Gastrocnemius medialis (tissue), 4 donors: ENCODE results near the gene NAV3. TPM values are rescaled to one million over a fixed set of nuclear protein-coding genes. Genes with fewer than 3 reads are reported as not detected.

ENCODE experiments used
- ATAC-seq, 2 donors: fragments of 150-250 bp; one replicate each; pipeline ENCODE4 v1.9.1; 2016
- DNase-seq, 2 donors: peaks; one replicate each; pipeline ENCODE4 v3.0.0-alpha.2; 2019
- H3K27ac ChIP-seq, 4 donors: fragments of 200-600 bp; sonication (generic); 1 replicate in 1 of 4; 2 replicates in 3 of 4; pipeline ENCODE4 v1.5.1; 2016 to 2018; ENCODE audit warnings: mild to moderate bottlenecking in 2 of 4, moderate library complexity in 1 of 4
- H3K27me3 ChIP-seq, 3 donors: fragments of 200-600 bp; sonication (generic) in 2 of 3; 1 replicate in 1 of 3; 2 replicates in 2 of 3; pipeline versions ENCODE4 v1.5.1 to v1.6.0; 2016 to 2019; ENCODE audit warnings: mild to moderate bottlenecking in 1 of 3, moderate library complexity in 1 of 3
- H3K36me3 ChIP-seq, 2 donors: fragments of 200-600 bp; sonication (generic) in 1 of 2; one replicate each; pipeline ENCODE4 v1.5.1; 2017 to 2018
- H3K4me1 ChIP-seq, 2 donors: fragments of 200-600 bp; sonication (generic) in 1 of 2; one replicate each; pipeline ENCODE4 v1.5.1; 2016 to 2017; ENCODE audit warnings: mild to moderate bottlenecking in 2 of 2
- H3K4me3 ChIP-seq, 4 donors: fragments of 200-600 bp; sonication (generic) in 3 of 4; 1 replicate in 1 of 4; 2 replicates in 3 of 4; pipeline ENCODE4 v1.5.1; 2016 to 2019; ENCODE audit warnings: mild to moderate bottlenecking in 2 of 4
- H3K9me3 ChIP-seq, 3 donors: fragments of 200-600 bp; sonication (generic) in 2 of 3; 1 replicate in 1 of 3; 2 replicates in 2 of 3; pipeline ENCODE4 v1.5.1; 2016 to 2019
- POLR2A ChIP-seq, 2 donors: fragments of 450-650 bp; IDR thresholded peaks; one replicate each; pipeline ENCODE4 v1.6.1; 2017; ENCODE audit warnings: antibody characterized with exemption in 2 of 2, mild to moderate bottlenecking in 2 of 2, moderate library complexity in 2 of 2
- in situ Hi-C, 4 donors: fragments of 200-750 bp; cut with MboI; loops; one replicate each; pipeline versions ENCODE4 v1.15.0 to v1.8.0; 2017; ENCODE audit warnings: low sequenced_read_pairs in 4 of 4
- intact Hi-C: fragments of 100-400 bp; cut with DNase I; formaldehyde crosslinking; loops from one replicate; pipeline ENCODE4 v1.15.1; 2023; ENCODE audit warnings: low total_unique reads
- total RNA-seq, 4 donors: library from RNA; depleted of rRNA; stranded (reverse); fragments of >200 nt; gene quantifications; one replicate each; pipeline versions ENCODE4 v1.1.0 to v1.2.3, GENCODE V29; 2016
- TF ChIP-seq, protein P1 (sequence below), 5 experiments: fragments of 450-650 bp in 3 of 5; fragments of 200-600 bp in 2 of 5; sonication (generic) in 2 of 5; IDR thresholded peaks in 4 of 5; conservative IDR thresholded peaks in 1 of 5; 1 replicate in 4 of 5; 2 replicates in 1 of 5; pipeline ENCODE4 v1.5.1; 2016 to 2019; ENCODE audit warnings: antibody characterized with exemption in 5 of 5, mild to moderate bottlenecking in 3 of 5, moderate library complexity in 3 of 5

The NAV3 gene
- total RNA-seq, 4 donors from 2014 or later, result 0.87 to 2.5 (median 2.0) TPM

- Histone ChIP-seq H3K9me3 (no peaks in the 10 kb centered on the region), H3K4me3 (no peak overlapping the region), H3K4me1 (no peaks in the 10 kb centered on the region), H3K27me3 (no peaks in the 10 kb centered on the region), H3K27ac (no peak overlapping the region), H3K36me3 (no peaks in the 10 kb centered on the region)
- ATAC-seq (no peak), DNase-seq (no peak)
- intact Hi-C loops (no loop called here), in situ Hi-C loops (no loop called here)
- TF ChIP-seq POLR2A (IDR thresholded peaks at IDR 0.05), result no peak
- TF ChIP-seq, protein P1, sequence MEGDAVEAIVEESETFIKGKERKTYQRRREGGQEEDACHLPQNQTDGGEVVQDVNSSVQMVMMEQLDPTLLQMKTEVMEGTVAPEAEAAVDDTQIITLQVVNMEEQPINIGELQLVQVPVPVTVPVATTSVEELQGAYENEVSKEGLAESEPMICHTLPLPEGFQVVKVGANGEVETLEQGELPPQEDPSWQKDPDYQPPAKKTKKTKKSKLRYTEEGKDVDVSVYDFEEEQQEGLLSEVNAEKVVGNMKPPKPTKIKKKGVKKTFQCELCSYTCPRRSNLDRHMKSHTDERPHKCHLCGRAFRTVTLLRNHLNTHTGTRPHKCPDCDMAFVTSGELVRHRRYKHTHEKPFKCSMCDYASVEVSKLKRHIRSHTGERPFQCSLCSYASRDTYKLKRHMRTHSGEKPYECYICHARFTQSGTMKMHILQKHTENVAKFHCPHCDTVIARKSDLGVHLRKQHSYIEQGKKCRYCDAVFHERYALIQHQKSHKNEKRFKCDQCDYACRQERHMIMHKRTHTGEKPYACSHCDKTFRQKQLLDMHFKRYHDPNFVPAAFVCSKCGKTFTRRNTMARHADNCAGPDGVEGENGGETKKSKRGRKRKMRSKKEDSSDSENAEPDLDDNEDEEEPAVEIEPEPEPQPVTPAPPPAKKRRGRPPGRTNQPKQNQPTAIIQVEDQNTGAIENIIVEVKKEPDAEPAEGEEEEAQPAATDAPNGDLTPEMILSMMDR (IDR thresholded peaks at IDR 0.05 in 4 of 5, conservative IDR thresholded peaks at IDR 0.05 in 1 of 5), result no peak
Measured at GRCh38 chr12:78038986-78039385, 208.3 kb downstream of the NAV3 start.

- no peaks in the 10 kb centered on the region for H3K27me3 ChIP-seq
- in situ Hi-C loops, result no loop called here
- intact Hi-C loops, result no loop called here
Measured at GRCh38 chr12:78040111-78040510, 209.4 kb downstream of the NAV3 start.

DNA sequence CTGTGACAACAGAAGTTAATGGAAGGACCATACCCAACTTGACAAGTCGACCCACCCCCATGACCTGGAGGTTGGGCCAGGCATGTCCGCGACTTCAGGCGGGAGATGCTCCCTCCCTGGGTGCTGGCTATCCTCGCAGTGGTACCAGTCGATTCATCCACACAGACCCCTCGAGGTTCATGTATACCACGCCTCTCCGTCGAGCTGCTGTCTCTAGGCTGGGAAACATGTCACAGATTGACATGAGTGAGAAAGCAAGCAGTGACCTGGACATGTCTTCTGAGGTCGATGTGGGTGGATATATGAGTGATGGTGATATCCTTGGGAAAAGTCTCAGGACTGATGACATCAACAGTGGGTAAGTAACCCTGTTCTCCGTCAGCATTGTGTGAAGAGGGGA is 220.1 kb downstream of the NAV3 start:
- H3K4me3 ChIP-seq, result no peak overlapping the region
- ATAC-seq, result no peak
- in situ Hi-C loops, result no loop called here
- H3K27ac ChIP-seq, result no peak overlapping the region
- no peaks in the 10 kb centered on the region for H3K27me3 ChIP-seq
- no peak for TF ChIP-seq POLR2A (IDR thresholded peaks at IDR 0.05)
- TF ChIP-seq, protein P1 (IDR thresholded peaks at IDR 0.05 in 4 of 5, conservative IDR thresholded peaks at IDR 0.05 in 1 of 5), result no peak
- no peak for DNase-seq
- no peaks in the 10 kb centered on the region for H3K9me3 ChIP-seq
- H3K36me3 ChIP-seq, result no peaks in the 10 kb centered on the region
- intact Hi-C loops, result no loop called here
- no peaks in the 10 kb centered on the region for H3K4me1 ChIP-seq

More at GRCh38 chr12:78040111-78040510, 209.4 kb downstream of the NAV3 start:
- no peak overlapping the region for H3K27ac ChIP-seq
- H3K4me3 ChIP-seq, result no peak overlapping the region
- DNase-seq (no peak), ATAC-seq (no peak)
- TF ChIP-seq, protein P1 (IDR thresholded peaks at IDR 0.05 in 4 of 5, conservative IDR thresholded peaks at IDR 0.05 in 1 of 5), result no peak
- TF ChIP-seq POLR2A (IDR thresholded peaks at IDR 0.05), result no peak
- H3K9me3 ChIP-seq, result no peaks in the 10 kb centered on the region
- no peaks in the 10 kb centered on the region for H3K36me3 ChIP-seq
- H3K4me1 ChIP-seq, result no peaks in the 10 kb centered on the region

- H3K4me1 ChIP-seq, result no peaks in the 10 kb centered on the region
- no peak for ATAC-seq
- TF ChIP-seq, protein P1 (IDR thresholded peaks at IDR 0.05 in 4 of 5, conservative IDR thresholded peaks at IDR 0.05 in 1 of 5), result no peak
- TF ChIP-seq POLR2A (IDR thresholded peaks at IDR 0.05), result no peak
- H3K4me3 ChIP-seq, result no peak overlapping the region
- no peaks in the 10 kb centered on the region for H3K27me3 ChIP-seq
- no peaks in the 10 kb centered on the region for H3K9me3 ChIP-seq
- no peak for DNase-seq
- H3K36me3 ChIP-seq, result no peaks in the 10 kb centered on the region
- in situ Hi-C loops (no loop called here), intact Hi-C loops (no loop called here)
- H3K27ac ChIP-seq, result no peak overlapping the region
Measured at GRCh38 chr12:78055545-78055944, 224.9 kb downstream of the NAV3 start.

GRCh38 chr12:78057075-78057474 is 226.4 kb downstream of the NAV3 start:
- in situ Hi-C loops (no loop called here), intact Hi-C loops (no loop called here)
- Histone ChIP-seq H3K4me3 (no peak overlapping the region), H3K27ac (no peak overlapping the region), H3K27me3 (no peaks in the 10 kb centered on the region), H3K36me3 (no peaks in the 10 kb centered on the region), H3K9me3 (no peaks in the 10 kb centered on the region), H3K4me1 (no peaks in the 10 kb centered on the region)
- no peak for DNase-seq
- TF ChIP-seq, protein P1 (IDR thresholded peaks at IDR 0.05 in 4 of 5, conservative IDR thresholded peaks at IDR 0.05 in 1 of 5), result no peak
- TF ChIP-seq POLR2A (IDR thresholded peaks at IDR 0.05), result no peak
- no peak for ATAC-seq
